Measurements from ENCODE around the gene KPNA4. TPM values are rescaled to one million over a fixed set of nuclear protein-coding genes. Genes with fewer than 3 reads are reported as not detected.
"Not testable (repeated sequence)": the region's sequence is repeated elsewhere in the genome, so short reads cannot be mapped to it uniquely, and the experiment has no call there.

KPNA4 gene
- total RNA-seq, 2 donors from 2014 or later, result 88.2 to 95.7 TPM

DNA sequence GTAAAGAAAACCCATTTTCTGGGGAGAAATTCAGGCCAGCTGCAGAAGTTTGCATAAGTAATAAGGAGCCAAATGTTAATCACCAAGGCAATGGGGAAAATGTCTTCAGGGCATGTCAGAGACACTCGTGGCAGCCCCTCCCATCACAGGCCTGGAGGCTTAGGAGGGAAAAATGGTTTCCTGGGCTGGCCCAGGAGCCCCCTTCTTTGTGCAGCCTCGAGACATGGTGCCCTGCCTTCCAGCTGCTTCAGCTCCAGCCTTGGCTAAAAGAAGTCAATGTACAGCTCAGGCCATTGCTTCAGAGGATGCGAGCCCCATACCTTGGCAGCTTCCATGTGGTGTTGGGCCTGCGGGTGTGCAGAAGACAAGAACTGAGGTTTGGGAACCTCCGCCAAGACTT is 95.2 kb downstream of the KPNA4 start:
- ATAC-seq (no peak), DNase-seq (no peak)
- intact Hi-C loops (cut with DNase I), result no loop called here

DNA sequence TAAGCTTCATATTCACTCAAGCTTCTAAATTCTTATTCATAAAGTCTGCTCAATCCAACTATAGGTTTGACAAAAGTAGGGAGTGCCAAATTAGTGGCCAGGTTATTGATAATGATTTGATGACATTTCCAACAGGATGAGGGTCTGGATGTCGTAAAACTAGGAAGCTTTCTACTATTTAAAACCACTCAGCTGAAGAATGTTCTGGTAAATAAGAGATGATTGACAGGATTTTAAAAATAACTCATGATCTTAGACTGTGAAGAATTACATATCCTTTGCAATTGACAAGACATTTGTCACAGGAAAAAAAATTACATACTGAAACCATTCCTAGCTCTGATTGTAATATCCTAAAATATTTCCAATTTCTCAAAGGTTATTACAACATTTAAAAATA is 100.4 kb downstream of the KPNA4 start:
- intact Hi-C loops (cut with DNase I), result no loop called here
- no peak for DNase-seq
- ATAC-seq, result no peak

GRCh38 chr3:160464321-160464720 is 101.0 kb downstream of the KPNA4 start:
- intact Hi-C loops (cut with DNase I), result no loop called here
- ATAC-seq (no peak), DNase-seq (no peak)

- DNase-seq (no peak), ATAC-seq (no peak)
- intact Hi-C loops (cut with DNase I), result no loop called here
Observed at GRCh38 chr3:160460033-160460432, 105.3 kb downstream of the KPNA4 start.

DNA sequence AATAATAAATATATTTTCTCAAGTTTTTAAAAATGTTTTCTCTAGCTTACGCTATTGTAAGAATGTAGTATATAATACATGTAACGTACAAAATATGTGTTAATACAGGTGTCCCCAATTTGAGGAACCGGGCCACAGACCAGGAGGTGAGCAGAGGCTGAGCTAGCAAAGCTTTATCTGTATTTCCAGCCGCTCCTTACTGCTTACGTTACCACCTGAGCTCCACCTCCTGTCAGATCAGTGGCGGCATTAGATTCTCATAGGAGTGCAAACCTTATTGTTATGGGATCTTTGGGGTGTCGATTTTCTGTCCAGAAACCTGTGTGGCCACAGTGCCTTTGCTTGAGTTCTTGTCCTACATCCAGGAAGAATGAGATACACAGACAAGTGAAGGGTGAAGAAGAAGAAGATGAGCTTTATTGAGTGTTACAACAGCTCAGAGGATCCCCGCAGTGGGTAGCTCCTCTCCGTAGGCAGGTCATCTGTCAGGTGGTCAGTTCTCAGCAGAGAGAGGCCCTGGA is 105.9 kb downstream of the KPNA4 start:
- no peak for DNase-seq
- intact Hi-C loops (cut with DNase I), result no loop called here
- no peak for ATAC-seq

GRCh38 chr3:160458151-160458550 is 107.2 kb downstream of the KPNA4 start:
- DNase-seq (no peak), ATAC-seq (no peak)
- intact Hi-C loops (cut with DNase I), result no loop called here

DNA sequence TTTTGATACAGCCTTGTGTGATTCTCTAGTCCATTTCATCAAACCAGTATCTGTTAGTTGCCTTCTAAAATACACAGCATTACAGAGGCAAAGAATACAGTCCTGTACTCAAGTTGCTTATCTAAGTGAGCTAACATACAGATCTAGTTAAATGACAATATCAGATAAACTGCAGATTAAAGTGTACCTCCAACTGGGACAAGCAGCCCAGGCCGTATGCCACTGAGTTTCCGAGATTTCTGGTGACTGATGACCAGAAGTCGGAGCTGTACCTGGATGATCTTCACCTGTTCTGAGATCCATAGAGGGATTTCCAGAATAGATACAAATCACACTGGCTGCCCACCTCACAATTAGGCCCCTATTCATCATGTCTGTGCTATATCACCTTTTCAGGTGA is 109.5 kb downstream of the KPNA4 start:
- DNase-seq (no peak), ATAC-seq (no peak)
- intact Hi-C loops (cut with DNase I), result no loop called here

DNA sequence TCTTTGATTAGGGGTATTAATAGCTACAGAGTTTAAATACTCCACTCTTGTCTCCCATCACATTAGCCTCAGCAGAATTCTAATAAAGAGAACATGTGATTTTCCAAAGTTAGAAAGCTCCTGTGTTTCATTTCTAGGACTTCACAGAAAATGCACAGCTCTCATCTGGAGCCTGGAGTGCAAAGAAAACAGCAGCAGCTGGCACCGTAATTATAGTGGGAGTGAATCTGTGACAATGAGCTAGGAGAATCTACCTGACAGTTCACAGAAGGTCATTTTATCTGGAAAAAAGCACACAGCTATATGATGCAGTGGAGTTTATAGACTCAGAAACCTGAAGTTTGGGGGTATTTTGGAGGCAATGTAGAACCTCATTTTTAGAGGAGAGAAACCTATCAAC is 110.4 kb downstream of the KPNA4 start:
- ATAC-seq (no peak), DNase-seq (no peak)
- intact Hi-C loops (cut with DNase I), result no loop called here

DNA sequence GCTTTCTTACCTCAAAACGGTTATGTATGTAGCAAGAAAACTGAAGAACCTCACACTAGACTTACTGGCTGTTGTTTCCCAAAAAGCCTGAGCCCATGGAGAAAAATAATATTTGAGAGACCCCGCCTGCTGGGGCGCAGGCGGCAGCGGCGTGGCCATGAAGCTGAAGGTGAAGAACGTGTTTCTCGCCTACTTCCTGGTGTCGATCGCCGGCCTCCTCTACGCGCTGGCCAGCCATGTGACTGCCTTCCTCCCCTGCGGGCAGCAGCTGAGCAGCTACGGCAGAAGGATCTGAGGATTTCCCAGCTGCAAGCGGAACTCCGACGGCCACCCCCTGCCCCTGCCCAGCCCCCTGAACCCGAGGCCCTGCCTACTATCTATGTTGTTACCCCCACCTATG is 113.1 kb downstream of the KPNA4 start:
- intact Hi-C loops (cut with DNase I); DNase-seq; ATAC-seq: not testable (repeated sequence)

GRCh38 chr3:160451602-160452001 is 113.8 kb downstream of the KPNA4 start:
- DNase-seq, result no peak
- intact Hi-C loops (cut with DNase I), result no loop called here
- ATAC-seq, result no peak

DNA sequence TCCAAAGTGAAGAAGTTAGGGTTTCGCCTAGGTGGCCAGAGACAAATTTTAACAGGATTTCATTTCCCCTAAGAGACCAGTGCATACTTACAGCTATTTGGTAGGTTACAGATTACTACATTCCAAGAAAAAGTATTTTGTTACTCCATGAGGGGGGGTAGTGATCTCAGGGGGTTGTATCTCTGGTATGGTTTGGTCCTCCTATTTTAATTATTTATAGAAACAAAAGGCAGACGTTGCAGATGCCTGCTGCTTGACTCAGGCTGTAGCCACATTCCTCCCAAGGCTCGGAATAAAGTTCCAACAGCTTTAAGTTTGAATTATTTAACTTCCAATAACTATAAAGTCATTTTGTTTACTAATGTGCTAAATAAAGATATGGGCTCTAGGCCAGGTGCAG is 114.5 kb downstream of the KPNA4 start:
- DNase-seq, result no peak
- intact Hi-C loops (cut with DNase I), result no loop called here
- no peak for ATAC-seq

- ATAC-seq (peak; percentile 92 to 98), DNase-seq (peak; percentile 87)
- intact Hi-C loops (cut with DNase I), result no loop called here
Observed at GRCh38 chr3:160449636-160450598, 115.5 kb downstream of the KPNA4 start, which contains the start of gene TRIM59. TSS of gene TRIM59 (minus strand) at chr3:160449786. CDS start at chr3:160439183, 10,603 bp downstream.

GRCh38 chr3:160448845-160449635 is 116.3 kb downstream of the KPNA4 start:
- intact Hi-C loops (cut with DNase I), result no loop called here
- DNase-seq, result no peak
- ATAC-seq, result peak; percentile 24 to 57

- DNase-seq (no peak), ATAC-seq (no peak)
- intact Hi-C loops (cut with DNase I), result no loop called here
Observed at GRCh38 chr3:160447544-160447943, 117.8 kb downstream of the KPNA4 start.

DNA sequence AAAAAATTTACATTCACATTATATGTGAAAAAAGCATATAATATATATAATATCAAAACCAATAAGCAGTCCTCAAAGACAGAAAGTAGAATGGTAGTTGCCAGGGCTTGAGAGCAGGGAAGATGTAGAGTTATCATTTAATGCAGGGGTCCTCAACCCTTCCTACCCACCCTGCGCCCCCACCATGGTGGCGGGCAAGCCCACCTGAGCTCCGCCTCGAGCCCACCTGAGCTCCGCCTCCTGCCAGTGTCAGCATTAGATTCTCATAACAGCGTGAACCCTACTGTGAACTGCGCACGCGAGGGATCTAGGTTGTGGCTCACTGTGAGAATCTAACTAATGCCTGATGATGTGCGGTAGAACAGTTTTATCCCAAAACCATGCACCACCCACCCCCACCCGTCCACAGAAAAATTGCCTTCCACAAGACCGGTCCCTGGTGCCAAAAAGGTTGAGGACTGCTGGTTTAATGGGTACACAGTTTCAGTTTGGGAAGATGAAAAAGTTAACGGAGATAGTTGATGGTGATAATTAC is 118.8 kb downstream of the KPNA4 start:
- intact Hi-C loops (cut with DNase I), result no loop called here
- no peak for DNase-seq
- ATAC-seq, result no peak

DNA sequence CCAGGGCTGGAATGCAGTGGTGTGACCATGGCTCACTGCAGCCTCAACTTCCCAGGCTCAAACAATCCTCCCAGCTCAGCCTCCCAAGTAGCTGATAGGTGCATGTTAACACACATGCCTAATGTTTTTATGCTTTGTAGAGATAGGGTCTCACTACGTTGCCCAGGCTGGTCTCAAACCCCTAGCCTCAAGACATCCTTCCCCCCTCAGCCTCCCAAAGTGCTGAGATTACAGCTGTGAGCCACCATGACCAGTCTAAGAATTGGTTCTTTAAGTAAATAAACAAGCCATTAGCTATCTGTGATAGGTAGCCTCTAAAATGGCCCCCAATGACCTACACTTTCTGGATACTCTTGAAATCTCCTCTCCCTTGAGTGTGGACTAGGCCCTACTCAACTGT is 119.5 kb downstream of the KPNA4 start:
- DNase-seq (no peak), ATAC-seq (no peak)
- intact Hi-C loops (cut with DNase I), result no loop called here
